Lower lobe of right lung (tissue), 2 donors: Measurements from ENCODE around the gene CEMIP. TPM values are rescaled to one million over a fixed set of nuclear protein-coding genes. Genes with fewer than 3 reads are reported as not detected.

ENCODE experiments used
- ATAC-seq, 2 donors: fragments of 200-7000 bp; cut with Tn5 transposase; one replicate each; pipeline ENCODE4 v1.9.1; 2020 to 2022; ENCODE audit warnings: mild to moderate bottlenecking in 2 of 2, moderate library complexity in 2 of 2
- DNase-seq: peaks from one replicate; pipeline ENCODE4 v3.0.0-alpha.2; 2020
- H3K27ac ChIP-seq: fragments of 200-600 bp; one replicate; pipeline ENCODE4 v1.8.0; 2022
- H3K27me3 ChIP-seq: fragments of 200-600 bp; one replicate; pipeline ENCODE4 v1.8.0; 2022; ENCODE audit warnings: low read depth
- H3K36me3 ChIP-seq: fragments of 200-600 bp; one replicate; pipeline ENCODE4 v1.8.0; 2022; ENCODE audit warnings: mild to moderate bottlenecking
- H3K4me1 ChIP-seq: fragments of 200-600 bp; one replicate; pipeline ENCODE4 v1.8.0; 2022
- H3K4me3 ChIP-seq: fragments of 200-600 bp; one replicate; pipeline ENCODE4 v1.8.0; 2022; ENCODE audit warnings: mild to moderate bottlenecking
- H3K9me3 ChIP-seq: fragments of 200-600 bp; one replicate; pipeline ENCODE4 v1.8.0; 2022
- intact Hi-C: fragments of 100-400 bp; cut with DNase I; formaldehyde crosslinking; loops from one replicate; pipeline ENCODE4 v1.11.0; 2022
- total RNA-seq: library from RNA; stranded (reverse); fragmentation: NEBNext Ultra II Directional; extraction: Animal tissue kit (Norgen Biotek cat#: 25700); gene quantifications from one replicate; pipeline ENCODE4 v1.2.1, GENCODE V29; 2021
- TF ChIP-seq, protein P1 (sequence below): fragments of 200-600 bp; IDR thresholded peaks from one replicate; pipeline ENCODE4 v1.8.0; 2022; ENCODE audit warnings: antibody characterized with exemption, mild to moderate bottlenecking
- donor health status: DM: no; HTN: yes; CAD: no; lungs with severe emphysema.

Gene CEMIP
- total RNA-seq, 1 donor from 2014 or later: 7.3 TPM

DNA sequence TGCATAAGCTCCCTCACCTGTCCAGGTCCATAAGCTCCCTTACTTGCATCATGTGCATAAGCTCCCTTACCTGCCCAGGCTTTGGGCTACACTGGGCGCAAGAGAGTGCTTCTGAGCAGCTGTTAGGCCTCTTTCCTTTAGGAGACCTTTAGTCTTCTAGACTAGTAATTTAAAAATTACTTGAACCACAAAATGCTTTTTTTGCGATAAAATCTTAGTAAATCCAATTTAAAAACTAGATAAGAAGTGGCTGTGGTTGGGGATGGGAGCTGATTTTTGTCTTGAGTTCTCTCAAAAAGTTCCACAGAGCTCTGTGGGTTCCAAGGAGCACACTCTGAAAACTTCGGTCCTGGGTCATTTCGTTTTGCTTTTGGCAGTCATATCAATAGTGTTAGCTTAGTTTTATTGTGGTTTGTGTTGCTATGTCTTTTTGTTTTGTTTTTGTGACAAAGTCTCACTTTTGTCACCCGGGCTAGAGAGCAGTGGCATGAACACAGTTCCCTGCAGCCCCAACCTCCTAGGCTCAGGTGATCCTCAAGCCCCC is 6.7 kb downstream of the CEMIP start:
- Histone ChIP-seq H3K36me3 (peaks cover 3% of the 10 kb centered on the region), H3K4me1 (peaks cover 1% of the 10 kb centered on the region), H3K9me3 (no peaks in the 10 kb centered on the region), H3K4me3 (no peak overlapping the region), H3K27ac (no peak overlapping the region), H3K27me3 (peaks cover 1% of the 10 kb centered on the region)
- no peak for ATAC-seq
- TF ChIP-seq, protein P1, sequence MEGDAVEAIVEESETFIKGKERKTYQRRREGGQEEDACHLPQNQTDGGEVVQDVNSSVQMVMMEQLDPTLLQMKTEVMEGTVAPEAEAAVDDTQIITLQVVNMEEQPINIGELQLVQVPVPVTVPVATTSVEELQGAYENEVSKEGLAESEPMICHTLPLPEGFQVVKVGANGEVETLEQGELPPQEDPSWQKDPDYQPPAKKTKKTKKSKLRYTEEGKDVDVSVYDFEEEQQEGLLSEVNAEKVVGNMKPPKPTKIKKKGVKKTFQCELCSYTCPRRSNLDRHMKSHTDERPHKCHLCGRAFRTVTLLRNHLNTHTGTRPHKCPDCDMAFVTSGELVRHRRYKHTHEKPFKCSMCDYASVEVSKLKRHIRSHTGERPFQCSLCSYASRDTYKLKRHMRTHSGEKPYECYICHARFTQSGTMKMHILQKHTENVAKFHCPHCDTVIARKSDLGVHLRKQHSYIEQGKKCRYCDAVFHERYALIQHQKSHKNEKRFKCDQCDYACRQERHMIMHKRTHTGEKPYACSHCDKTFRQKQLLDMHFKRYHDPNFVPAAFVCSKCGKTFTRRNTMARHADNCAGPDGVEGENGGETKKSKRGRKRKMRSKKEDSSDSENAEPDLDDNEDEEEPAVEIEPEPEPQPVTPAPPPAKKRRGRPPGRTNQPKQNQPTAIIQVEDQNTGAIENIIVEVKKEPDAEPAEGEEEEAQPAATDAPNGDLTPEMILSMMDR: no peak
- DNase-seq: no peak
- intact Hi-C loops: no loop called here

DNA sequence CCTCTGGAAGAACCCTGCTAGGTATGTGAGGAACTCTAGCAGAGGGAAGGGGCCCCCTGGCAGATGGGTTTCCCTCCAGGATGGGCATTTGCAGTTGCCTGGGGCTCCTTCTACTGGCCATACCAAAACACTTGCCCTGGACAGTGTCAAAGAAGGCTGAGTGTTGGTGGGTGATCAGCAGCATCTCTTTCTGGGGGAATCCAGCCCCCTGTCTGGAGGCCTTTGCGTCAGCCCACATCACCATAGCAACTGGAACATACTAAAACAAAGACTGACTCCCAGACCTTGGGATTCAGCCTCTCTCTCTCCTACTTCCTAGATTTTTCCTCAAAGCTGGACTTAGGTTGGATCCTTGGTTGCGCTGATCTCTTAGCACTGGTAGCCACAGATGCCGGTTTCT is 8.1 kb downstream of the CEMIP start:
- no peaks in the 10 kb centered on the region for H3K9me3 ChIP-seq

DNA sequence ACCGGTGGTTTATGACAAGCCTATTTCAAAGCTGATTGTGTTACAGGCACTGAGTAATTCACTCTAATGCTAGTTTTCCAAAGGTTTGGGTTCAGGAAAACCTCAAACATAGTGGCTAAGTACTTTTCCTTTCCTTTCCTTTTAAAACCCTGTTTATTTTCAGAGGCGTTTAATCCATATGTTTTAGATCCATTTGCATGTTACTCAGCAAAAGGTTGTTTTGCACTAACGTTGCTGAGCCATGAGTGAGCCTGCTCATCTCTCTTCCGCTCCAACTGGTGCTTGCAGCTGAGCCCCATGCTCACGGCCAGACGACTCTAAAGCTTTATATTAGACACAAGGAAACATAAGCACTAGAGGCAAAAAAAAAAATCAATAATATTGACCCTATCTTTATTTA is 9.4 kb downstream of the CEMIP start:
- Histone ChIP-seq H3K27ac (no peak overlapping the region), H3K27me3 (no peaks in the 10 kb centered on the region), H3K4me1 (no peaks in the 10 kb centered on the region), H3K36me3 (peaks cover 3% of the 10 kb centered on the region), H3K4me3 (no peak overlapping the region), H3K9me3 (no peaks in the 10 kb centered on the region)
- TF ChIP-seq, protein P1: no peak
- DNase-seq (no peak), ATAC-seq (no peak)
- intact Hi-C loops: no loop called here

More for the DNA sequence above, 8.1 kb downstream of the CEMIP start:
- Histone ChIP-seq H3K4me3 (no peak overlapping the region), H3K4me1 (no peaks in the 10 kb centered on the region), H3K27me3 (no peaks in the 10 kb centered on the region), H3K27ac (no peak overlapping the region), H3K36me3 (peaks cover 3% of the 10 kb centered on the region)
- intact Hi-C loops: no loop called here
- TF ChIP-seq, protein P1: no peak
- no peak for ATAC-seq
- no peak for DNase-seq

DNA sequence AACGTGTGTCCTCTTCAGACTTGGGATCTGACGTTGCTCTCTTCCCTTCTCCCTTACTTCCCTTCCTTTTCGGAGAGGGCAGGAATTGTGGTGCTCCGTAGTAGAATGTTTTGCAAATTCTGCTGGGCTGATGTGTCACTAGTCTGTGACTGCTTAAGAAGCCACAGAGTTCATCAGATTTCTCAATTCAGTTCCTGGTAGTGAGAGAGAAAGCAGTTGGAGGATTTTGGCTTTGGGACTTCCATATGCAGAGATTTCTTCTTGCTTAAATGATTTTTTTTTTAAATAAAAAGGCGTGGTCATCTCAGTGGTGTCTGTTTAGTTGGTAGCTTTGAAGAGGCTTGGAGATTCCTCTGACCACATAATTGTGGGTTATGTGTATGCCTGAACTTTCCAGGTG is 10.1 kb downstream of the CEMIP start:
- no peak overlapping the region for H3K27ac ChIP-seq
- H3K36me3 ChIP-seq: peaks cover 3% of the 10 kb centered on the region
- DNase-seq (no peak), ATAC-seq (peak; percentile 19 to 59)
- TF ChIP-seq, protein P1: no peak
- H3K4me3 ChIP-seq: no peak overlapping the region
- no peaks in the 10 kb centered on the region for H3K4me1 ChIP-seq
- H3K9me3 ChIP-seq: no peaks in the 10 kb centered on the region
- no peaks in the 10 kb centered on the region for H3K27me3 ChIP-seq
- intact Hi-C loops: no loop called here

DNA sequence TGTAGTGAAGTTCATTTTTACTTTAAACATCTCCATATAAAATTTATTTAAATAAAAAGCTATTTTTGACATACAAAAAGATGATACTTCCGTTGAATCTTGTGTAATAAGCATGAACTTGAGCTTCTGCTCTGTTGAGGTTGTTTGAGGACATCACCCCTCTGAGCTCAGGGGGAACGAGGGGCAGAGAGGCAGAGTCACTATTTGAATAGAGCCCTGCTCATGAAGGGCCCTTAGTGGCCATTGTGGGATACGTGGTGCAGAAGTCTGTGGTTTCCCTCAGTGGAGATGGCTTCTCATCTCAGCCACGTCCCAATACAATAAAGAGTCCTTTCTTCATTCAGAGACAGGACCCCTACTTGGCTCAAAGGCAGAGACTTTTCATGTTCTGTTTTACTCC is 10.6 kb downstream of the CEMIP start:
- Histone ChIP-seq H3K27me3 (no peaks in the 10 kb centered on the region), H3K36me3 (peaks cover 3% of the 10 kb centered on the region), H3K4me3 (no peak overlapping the region), H3K4me1 (no peaks in the 10 kb centered on the region), H3K27ac (no peak overlapping the region), H3K9me3 (no peaks in the 10 kb centered on the region)
- TF ChIP-seq, protein P1: no peak
- no peak for ATAC-seq
- intact Hi-C loops: no loop called here
- no peak for DNase-seq
